DND-41 (cell line): ENCODE measurements around the gene FBRSL1.

Experiments
- ATAC-seq: fragments of 200-7000 bp; cut with Tn5 transposase; 3 replicates; pipeline ENCODE4 v1.9.1; 2021; ENCODE audit warnings: low read depth; ENCODE audit not compliant: insufficient read depth
- DNase-seq: peaks from one replicate; pipeline ENCODE4 v3.0.0-alpha.2; 2020
- H2AFZ ChIP-seq: 2 replicates; pipeline ENCODE4 v1.6.0; 2012; ENCODE audit warnings: low read depth, low read length
- H3K27ac ChIP-seq: 2 replicates; pipeline ENCODE4 v1.5.1; 2012; ENCODE audit warnings: low read length, inconsistent platforms
- H3K27me3 ChIP-seq: fragments of 200-600 bp; sonication (generic); 2 replicates; pipeline ENCODE4 v1.6.0; 2012; ENCODE audit warnings: low read length, mild to moderate bottlenecking, inconsistent platforms; ENCODE audit not compliant: insufficient read depth, poor library complexity
- H3K36me3 ChIP-seq: 2 replicates; pipeline ENCODE4 v1.5.1; 2012; ENCODE audit warnings: low read length, inconsistent platforms; ENCODE audit not compliant: insufficient read depth
- H3K4me1 ChIP-seq: 2 replicates; pipeline ENCODE4 v1.5.1; 2012; ENCODE audit warnings: mild to moderate bottlenecking, low read length; ENCODE audit not compliant: insufficient read depth
- H3K4me2 ChIP-seq: 2 replicates; pipeline ENCODE4 v1.6.0; 2012; ENCODE audit warnings: mild to moderate bottlenecking, moderate library complexity, low read length, inconsistent platforms; ENCODE audit not compliant: insufficient read depth
- H3K4me3 ChIP-seq, 2 experiments: fragments of 200-600 bp in 1 of 2; shearing (Covaris generic) in 1 of 2; 2 replicates each; pipeline ENCODE4 v1.5.1; 2012 to 2016; ENCODE audit warnings: inconsistent platforms in 2 of 2, low read length in 2 of 2, mild to moderate bottlenecking in 2 of 2, low read depth in 1 of 2, moderate library complexity in 1 of 2
- H3K79me2 ChIP-seq: 2 replicates; pipeline ENCODE4 v1.6.0; 2012; ENCODE audit warnings: low read length, inconsistent platforms; ENCODE audit not compliant: insufficient read depth
- H3K9ac ChIP-seq: 2 replicates; pipeline ENCODE4 v1.6.0; 2012; ENCODE audit warnings: low read depth, mild to moderate bottlenecking, inconsistent platforms, low read length, moderate library complexity
- H3K9me3 ChIP-seq: 2 replicates; pipeline ENCODE4 v1.5.1; 2012; ENCODE audit warnings: low read length, moderate library complexity, mild to moderate bottlenecking, inconsistent platforms; ENCODE audit not compliant: insufficient read depth, severe bottlenecking
- H4K20me1 ChIP-seq: 2 replicates; pipeline ENCODE4 v1.6.0; 2012; ENCODE audit warnings: low read length; ENCODE audit not compliant: insufficient read depth
- CTCF ChIP-seq: IDR thresholded peaks from 2 replicates; pipeline ENCODE4 v1.5.1; 2012; ENCODE audit warnings: borderline replicate concordance, low read length, moderate library complexity, mild to moderate bottlenecking; ENCODE audit not compliant: poor library complexity, severe bottlenecking; ENCODE audit errors: extremely low read depth
- EZH2 ChIP-seq: IDR thresholded peaks from 3 replicates; pipeline ENCODE4 v1.6.1; 2012; ENCODE audit warnings: borderline replicate concordance, low read depth, mild to moderate bottlenecking, moderate library complexity, low read length, inconsistent platforms; ENCODE audit not compliant: severe bottlenecking

FBRSL1 gene

GRCh38 chr12:132507656-132508490 is 17.9 kb downstream of the FBRSL1 start:
- Histone ChIP-seq H3K4me2 (no peak overlapping the region), H4K20me1 (peaks cover 73% of the 10 kb centered on the region), H3K9ac (no peak overlapping the region), H3K27ac (no peak overlapping the region), H3K9me3 (no peaks in the 10 kb centered on the region), H3K4me3 (no peak overlapping the region), H3K36me3 (peaks cover 15% of the 10 kb centered on the region), H3K27me3 (no peaks in the 10 kb centered on the region), H2AFZ (no peak overlapping the region), H3K4me1 (no peaks in the 10 kb centered on the region), H3K79me2 (peaks cover 53% of the 10 kb centered on the region)
- TF ChIP-seq CTCF (peak; percentile 26), EZH2 (no peak)
- no peak for DNase-seq
- ATAC-seq: no peak

- H3K27ac ChIP-seq: no peak overlapping the region
- H4K20me1 ChIP-seq: peaks cover 69% of the 10 kb centered on the region
- TF ChIP-seq CTCF (no peak), EZH2 (no peak)
- H3K4me1 ChIP-seq: no peaks in the 10 kb centered on the region
- H3K36me3 ChIP-seq: peaks cover 15% of the 10 kb centered on the region
- no peak overlapping the region for H3K9ac ChIP-seq
- H2AFZ ChIP-seq: no peak overlapping the region
- H3K27me3 ChIP-seq: no peaks in the 10 kb centered on the region
- no peaks in the 10 kb centered on the region for H3K9me3 ChIP-seq
- peaks cover 48% of the 10 kb centered on the region for H3K79me2 ChIP-seq
- H3K4me2 ChIP-seq: no peak overlapping the region
- ATAC-seq (no peak), DNase-seq (no peak)
- H3K4me3 ChIP-seq: no peak overlapping the region
These were observed 18.5 kb downstream of the FBRSL1 start for GRCh38 chr12:132508491-132508740.

GRCh38 chr12:132508860-132509732 is 19.1 kb downstream of the FBRSL1 start:
- H3K27ac ChIP-seq: no peak overlapping the region
- no peaks in the 10 kb centered on the region for H3K9me3 ChIP-seq
- peaks cover 66% of the 10 kb centered on the region for H4K20me1 ChIP-seq
- DNase-seq (no peak), ATAC-seq (no peak)
- no peak overlapping the region for H3K4me3 ChIP-seq
- peaks cover 15% of the 10 kb centered on the region for H3K36me3 ChIP-seq
- no peaks in the 10 kb centered on the region for H3K4me1 ChIP-seq
- H3K27me3 ChIP-seq: no peaks in the 10 kb centered on the region
- H3K79me2 ChIP-seq: peaks cover 41% of the 10 kb centered on the region
- no peak for TF ChIP-seq CTCF
- H3K4me2 ChIP-seq: no peak overlapping the region
- no peak overlapping the region for H2AFZ ChIP-seq
- H3K9ac ChIP-seq: no peak overlapping the region
